Kidney glomerular epithelial cell (primary cell): ENCODE results near the gene RAB28.

Source experiments
- DNase-seq: peaks from one replicate; lab custom pipeline; 2025; lab: John Stamatoyannopoulos, UW

RAB28 gene

DNA sequence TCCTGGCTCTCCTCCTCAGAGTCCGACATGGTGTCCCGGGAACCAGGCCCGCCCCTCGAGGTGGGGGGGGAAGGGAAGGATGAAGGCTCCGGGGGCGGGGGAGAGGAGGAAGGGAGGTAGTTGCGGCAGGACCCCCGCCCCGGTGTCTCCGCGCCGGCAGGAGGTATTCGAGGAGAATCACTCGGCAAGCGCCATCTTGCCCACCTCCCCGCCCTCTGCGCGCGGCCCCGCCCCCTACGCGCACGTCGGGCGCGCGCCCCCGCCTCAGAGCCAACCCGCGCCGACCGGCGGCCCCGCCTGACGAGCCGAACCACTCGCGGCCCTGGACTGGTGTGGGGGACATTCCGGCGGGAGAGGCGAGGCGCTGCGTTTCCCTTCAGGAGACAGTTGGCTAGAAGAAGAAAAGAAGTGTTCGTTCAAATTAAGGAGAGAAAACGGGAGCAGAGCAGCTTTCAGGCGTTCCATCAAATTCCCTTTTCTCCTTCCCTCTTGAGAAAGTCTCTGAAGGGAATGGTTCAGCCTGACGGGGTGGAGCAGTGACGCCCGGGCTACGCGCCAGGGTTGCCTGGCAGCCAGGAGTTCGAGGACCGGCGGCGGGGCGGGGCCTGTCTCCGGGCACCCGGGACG is at the start of gene RAB28:
Gene RAB28, minus strand, starts transcription at position 219 of the 627 bp plus-strand sequence.
- DNase-seq: peak; percentile 98

DNA sequence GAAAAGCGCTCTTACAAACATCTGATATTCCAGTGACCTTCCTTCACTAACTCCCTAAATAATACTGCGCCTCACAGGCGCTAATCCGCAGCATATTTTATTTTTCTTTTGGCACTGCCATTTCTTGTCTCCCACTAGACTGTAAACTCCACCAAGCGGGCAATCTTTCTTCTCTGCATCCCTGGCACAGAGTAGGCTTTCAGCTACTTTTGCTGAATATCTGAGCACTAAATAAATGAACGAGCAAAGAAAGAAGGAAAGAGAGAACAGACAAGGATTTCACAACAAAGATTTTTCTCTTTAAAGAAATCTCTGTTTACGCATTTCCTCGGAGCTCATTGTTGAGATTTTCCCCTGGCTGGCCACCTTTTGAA is 47.5 kb upstream of the RAB28 start:
- no peak for DNase-seq

DNA sequence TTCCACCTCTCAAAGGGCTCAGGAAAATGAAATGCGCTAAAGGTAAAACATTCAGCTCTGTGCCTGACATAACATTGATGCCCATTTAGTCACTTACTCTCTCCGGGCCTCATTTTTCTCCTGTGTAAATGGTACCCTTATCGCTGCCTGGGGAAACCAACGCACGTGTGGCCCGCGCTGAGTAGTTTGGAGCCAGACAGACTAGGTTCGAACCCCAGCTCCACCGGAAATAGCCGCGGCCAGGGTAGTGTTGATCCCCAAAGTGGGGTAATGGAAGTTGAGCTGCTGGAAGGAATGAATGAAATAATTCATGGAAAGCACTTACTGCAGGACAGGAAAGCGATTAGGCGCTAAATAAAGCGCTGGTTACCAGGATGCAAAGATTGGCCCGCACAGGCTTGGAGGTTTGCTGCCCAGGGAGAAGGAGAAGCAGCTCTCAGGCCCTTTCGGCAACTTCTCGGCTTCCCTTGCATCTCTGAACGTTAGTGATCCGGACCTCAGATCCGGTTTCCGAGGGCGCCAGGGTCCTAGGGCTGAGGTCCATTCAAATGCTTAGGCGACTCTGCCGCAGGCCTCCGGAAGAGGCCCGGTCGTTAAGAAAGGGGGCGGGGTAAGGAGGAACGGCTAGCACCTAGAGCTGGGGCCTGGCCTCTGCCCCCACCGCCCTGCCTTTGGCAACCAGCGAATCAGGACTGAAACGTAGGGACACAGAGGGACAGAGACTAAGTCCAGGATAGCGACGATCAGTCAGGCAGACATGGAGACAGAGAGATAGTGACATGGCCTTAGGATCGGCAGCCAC is 46.9 kb upstream of the RAB28 start:
- no peak for DNase-seq

DNA sequence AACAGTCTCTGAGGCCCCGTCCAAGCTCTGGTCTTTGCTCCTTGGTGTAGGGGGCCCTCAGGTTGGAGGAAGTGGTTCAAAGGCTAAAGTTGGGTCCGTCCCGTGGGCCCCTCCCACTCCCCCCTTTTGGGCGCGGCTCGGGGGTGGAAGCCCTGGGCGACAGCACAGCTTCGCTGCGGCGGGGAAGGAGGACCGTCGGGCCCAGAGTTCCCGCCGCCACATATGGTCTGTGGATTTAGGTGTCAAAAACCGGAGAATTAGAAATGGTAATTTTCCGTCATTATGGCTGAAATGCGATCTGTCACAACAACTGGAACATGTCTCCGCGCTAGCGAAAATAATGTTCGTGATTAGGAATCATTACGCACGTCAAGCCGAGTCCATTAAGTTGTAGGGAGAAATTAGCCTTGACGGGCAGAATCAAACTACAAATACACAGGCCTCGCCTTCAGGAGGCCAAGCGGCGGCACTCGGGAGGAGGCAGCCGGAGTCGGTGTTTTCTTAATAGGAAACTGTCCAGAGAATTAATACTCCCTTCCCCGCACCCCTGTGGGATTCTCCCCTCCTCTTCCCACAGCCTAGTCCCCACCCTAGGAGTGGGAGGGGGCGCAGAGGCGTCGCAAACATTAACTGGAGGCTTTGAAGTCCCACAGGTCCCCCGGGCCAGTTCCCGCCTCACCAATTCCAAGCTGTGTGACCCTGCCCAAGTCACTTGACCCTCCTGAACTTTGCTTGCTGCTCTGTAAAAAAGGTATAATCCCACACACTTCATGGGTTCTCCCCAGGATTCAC is 45.2 kb upstream of the RAB28 start:
- DNase-seq: no peak

DNA sequence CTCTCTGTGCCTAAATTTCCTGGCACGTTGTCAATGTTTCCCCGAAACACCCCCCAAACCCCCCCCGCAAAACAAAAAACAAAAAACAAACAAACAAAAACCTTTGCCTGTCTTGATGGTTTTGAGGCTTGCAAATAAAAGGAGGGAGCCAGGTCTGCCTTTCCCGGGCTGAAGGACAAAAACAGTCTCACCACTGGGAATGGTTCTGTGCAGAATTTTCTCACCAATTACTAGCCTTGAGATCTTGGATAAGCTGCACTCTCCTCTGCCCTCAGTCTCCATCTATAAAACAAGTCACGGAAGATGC is 44.6 kb upstream of the RAB28 start:
- DNase-seq: no peak

DNA sequence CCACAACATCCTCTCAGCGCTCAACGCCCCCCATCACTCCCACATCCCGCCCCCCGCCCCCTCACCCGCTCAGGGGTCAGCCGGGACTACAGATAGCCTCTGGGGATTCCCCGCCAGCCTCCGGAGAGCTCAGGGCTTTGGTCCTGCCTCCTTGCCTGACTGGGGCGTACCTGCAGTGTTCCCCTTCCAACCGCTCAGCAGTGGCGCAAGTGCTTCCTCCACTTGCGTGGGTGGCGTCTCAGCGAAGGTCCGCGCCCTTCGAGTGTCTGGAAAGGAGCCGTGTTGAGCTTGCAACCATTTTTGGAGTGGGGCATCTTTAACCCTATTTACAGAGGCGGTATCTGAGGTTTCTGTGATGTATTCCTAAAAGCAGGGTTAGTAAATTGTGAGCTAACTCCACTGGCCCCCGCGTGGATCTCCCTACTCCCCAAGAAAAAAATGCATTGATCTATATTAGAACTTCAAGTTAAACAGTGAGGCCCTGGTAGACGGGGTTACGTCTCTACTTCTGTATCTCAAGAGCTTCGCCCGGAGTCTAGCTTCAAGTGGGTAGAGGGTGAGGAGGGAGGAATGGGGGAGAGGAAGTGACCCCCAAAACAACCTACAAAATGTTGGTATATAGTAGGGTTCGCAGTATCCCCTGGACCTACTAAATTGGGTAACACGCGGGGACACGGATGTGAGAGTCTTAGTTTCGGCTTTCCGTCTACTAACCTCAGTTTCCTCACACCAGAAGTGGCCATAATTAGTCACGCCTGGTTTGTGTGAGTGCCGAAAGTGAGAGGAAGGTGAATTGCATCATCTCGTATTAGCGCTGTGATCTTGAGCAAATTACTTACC is 44.1 kb upstream of the RAB28 start:
- DNase-seq: no peak

DNA sequence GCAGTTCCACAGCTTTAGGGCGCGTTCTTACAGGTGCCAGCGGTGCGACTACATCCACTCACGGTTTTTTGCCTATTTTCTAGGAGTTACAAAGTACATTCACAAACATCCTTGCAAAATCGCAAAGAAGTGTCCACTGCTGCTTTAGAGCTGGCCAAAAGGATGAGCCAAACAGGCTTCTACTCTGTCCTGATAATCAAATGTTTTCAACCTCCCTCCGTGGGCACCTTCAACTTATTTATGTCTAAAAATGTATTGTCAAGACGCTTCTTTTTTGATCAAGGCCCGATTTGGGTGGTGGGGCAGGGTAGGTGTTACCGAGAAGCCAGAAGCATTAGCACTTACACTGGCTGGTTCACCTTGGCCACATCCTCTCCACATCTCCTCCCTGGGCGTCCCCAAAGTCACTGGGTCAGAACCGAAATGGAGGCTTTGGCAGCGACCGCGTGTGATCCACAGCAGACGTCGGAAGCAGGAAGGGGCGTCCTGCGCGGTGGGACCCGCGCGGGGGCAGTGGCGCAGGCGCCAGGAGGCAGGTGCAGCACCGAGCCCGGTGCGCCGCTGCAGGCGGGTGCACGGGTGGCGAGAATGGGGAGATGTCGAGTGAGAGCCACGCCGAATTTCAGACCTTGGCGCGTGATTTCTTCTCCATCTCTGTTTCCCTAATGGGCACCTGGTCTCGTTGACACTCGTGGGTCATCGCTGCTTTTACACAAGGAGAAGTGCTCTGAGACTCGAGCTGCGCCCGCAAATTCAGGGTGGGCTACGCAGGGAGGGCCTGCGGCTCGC is 43.2 kb upstream of the RAB28 start:
- DNase-seq: no peak

DNA sequence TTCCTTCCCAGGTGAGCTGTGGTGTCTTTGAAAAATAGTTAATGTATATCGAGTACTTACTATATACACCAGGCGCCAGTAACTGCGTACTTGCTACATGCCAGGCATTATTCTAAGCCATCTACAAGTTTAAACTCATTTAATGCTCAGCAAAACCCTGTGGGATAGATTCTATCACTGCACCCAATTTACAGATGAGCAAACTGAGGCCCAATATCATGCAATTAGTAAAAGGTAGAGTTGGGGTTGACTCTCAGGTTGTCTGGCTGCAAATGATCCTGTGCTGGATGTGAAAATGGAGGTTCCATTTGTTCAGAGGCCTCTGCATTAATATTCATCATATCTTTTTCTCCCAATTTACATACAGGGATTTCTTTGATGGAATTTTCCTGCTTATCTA is 42.5 kb upstream of the RAB28 start:
- DNase-seq: no peak

DNA sequence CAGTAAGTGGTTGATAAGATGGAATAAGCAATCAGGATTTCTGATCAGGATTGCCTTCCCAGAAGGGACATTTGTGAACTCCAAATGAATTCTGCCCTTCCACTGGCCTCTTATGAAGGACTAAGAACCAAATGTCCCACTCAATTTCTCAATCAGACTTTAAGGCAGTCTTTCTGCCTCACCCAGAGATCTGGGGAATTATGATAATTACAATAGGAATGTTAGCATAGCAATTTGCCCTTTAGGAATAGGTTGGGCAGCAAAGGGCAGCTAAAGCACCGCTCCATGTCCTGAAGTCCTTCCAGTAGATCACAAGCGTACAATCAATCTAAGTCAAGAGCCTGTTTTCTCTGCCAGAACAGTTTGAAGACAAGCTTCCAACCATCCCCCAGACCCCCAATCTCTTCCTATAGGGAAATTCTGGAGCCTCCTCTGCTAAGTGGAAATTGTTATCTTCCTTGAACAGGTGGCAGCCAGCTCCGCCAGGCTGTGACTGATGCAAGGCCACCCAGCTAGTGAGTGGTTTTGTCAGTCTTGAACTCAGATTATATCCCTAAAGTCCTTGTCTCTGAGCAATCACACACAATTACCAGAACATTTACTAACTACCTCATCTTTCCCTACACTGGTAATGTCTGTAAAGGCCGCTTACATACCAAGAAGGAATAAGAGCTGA is 41.6 kb upstream of the RAB28 start:
- no peak for DNase-seq

DNA sequence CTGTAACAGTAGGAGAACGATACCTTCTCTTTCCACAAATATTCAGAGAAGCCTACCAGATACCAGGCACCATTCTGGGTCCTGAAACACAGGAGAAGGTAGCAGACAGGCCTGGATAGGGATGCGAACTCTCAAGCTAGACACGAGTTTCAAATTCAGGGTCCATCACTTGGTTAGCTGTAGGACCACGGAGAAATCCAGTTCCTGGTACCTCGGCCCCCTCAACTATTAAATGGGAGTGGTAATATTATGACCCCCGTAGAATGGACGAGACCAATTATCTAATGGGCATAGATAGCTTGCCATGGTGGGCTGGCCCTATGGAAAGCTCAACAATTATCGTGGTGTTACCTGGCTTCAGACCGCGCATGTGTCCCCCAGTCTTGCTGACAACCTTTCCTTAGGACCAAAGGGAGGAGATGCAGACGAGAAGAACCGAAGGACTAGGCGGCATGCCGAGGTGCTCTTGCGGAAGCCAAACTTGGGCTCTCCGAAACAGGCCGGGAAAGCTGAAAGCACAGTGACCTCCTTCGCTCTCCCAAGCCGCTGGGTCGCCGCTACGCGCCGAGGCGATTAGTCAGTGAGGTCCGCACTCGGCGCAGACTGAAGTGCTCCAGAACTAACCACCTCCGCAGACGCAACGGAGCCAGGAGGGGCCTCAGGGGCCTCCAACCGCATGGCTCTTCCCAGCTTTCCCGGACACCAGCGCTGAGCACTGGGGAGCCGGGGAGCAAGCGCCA is 40.5 kb upstream of the RAB28 start:
- DNase-seq: no peak

DNA sequence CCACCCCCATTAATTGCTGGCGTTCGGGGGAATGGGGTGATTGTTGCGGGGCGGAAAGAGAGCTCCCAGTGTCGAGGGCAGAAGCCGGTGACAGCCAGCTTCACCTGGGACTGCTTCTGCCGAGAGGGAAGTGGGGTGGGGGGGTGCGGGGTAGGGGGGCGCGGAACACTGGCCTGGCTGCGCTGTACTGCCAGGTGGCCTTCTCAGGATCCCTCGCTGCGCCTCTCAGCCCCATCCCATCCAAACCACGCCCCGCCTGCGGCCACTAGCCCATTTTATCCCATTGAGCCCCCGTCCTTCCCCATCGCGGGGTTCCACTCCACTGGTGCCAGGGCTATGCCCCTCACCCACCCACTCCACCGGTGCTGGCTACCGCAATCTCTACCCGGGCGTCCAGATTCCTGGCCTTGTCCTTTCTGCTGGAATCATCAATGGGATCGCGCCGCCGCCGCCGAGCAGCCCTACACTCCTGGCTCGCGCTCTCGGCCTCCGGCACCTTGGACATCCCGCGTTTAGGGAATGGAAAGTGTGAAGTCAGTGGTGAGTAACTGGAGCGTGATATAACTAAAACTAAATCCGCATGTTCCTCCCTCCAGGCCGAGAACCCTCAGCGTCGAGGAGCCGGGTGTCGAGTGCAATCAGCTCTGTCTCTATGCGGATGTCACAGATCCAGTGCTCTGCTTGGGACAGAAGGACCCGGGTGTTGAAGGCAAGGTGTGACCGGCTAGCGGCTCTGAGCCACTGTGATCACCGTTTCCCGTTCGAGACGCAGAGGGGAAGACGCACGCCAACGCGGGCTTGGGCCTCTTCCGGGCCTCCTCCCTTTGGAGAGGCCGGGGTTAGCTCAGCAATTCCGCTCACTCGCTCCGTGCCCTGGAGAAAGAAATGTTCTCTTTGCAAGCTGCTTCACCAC is 39.7 kb upstream of the RAB28 start:
- DNase-seq: no peak

DNA sequence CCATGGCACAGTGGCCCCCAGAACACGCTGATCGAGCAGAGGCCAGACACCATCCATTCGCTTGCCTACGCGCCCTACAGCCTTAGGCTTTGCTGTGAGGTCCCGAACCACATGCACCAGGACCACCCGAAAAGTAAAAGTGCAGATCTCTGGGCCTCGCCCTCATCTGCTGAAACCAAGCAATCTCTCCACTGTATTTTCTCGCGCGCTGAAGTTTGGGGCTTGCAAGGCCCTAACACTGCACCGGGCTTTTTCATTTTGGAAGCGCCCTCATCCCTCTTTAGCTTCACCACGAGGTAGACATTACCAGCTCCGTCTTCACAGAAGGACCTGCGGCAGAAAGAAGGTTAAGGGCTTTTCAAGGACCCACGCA is 39.0 kb upstream of the RAB28 start:
- DNase-seq: no peak

DNA sequence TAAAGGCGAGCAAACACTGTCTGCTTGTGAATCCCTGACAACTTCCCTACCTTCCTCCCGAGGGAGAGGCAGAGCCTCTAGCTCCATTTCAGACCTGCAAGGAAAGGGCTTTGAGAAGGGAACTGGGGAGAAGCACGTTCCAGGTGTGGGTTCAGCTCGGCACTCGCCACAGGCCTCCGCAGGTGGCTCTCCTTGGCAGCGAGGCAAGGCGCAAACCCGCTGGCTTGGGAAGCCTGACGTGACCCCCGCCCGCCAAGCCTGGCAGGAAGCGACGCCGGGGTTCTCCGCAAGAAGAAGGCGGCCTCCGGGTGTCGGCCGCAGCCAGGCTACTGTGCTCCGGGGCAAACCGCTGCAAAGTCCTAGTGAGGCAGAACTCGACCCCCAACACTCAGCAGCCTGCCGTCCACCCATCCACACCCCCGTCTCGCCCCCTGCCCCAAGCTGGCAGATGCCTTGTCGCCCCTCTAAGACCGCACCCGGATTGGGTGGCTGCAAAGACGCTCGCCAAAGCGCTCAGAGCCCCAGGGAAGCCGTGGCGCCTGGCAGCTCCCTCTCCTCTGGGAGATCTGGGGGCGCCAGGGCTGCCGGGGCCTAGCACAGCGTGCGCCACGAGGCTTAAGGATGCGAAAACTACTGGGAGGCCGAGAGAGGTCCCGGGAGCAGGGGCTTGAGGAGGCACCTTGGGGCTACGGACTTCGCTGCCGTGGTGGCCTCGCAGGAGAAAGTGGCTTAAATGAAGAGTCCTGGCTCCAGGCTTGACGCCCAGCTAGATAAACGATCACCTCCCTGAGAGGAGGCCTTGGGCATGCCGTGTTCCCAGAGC is 38.4 kb upstream of the RAB28 start:
- DNase-seq: no peak

DNA sequence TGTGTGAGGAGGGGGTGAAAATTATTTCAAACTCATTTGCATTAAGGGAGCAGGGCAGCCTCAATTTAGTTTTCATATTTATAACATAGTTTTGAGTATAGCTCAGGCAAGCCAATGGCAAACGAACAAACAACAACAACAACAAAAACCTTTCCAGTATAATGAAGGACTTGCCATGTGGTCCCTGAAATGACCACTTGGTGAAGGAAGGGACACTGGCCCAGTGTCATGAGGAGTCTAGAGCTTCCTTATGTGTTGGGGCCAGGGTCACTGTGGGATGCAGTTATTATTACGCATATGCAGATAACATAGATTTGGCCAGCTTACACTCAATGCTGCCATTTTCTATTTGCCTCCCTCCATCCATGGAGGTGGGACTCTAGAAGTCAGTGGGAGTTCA is 36.9 kb upstream of the RAB28 start:
- DNase-seq: no peak

DNA sequence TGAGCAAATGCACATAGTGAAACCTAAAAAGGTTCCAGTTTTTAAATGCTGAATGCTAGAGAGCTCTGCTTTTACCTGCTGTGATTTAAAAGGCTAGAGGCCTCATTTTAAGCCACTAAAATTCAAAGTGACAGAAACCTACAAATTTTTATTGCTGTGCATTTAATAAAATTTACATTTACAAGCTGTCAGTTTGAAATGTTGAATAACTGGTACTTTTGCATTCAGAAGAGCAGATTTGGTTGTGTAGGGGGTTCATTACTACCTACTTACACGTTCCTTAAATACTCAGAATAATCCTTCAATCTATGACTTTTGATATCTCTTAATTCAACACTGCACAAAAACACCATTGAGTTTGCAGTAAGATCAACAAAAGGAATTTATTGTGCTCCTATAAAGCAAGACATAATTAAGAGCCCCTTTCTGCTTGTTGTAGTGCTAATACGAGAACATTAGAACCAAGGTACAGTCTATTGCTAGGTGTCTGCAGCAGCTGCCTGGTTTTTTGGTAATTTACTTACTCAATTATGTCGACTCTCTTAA is 32.2 kb upstream of the RAB28 start:
- no peak for DNase-seq

DNA sequence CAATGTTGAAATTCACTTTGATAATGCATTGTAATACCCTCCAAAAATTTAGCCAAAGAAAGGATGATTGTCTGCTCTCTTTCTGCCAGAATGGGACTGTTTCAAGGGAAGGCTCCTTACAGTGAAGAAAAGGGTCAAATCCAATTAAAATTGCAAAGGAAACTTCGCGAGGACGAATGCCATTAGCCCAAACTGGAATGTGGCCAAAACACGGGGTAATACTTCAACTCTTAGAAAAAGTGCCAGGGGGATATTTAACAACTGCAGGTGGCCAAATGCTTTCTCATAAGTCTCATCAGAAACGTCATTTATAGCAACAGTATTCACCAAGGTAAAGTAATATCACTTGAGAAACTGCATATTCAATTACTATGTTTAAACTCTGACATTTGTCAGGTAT is 31.1 kb upstream of the RAB28 start:
- DNase-seq: no peak

DNA sequence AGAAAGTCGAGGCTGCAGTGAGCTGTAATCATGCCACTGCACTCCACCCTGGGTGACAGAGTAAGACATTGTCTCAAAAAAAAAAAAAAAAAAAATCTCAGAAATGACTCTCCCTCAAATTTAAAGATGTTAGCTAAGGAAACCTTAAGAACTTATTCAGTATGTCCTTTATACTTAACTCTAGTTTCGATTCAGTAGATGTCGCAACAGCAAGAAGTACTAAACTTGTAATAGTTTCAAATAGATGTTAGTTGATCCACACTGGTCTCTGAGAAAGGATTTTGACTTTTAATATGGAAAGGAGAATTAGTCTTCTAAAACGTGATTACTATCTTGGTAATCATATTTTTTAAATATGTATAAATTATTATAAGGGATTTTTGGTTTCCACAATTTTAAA is 30.6 kb upstream of the RAB28 start:
- no peak for DNase-seq

DNA sequence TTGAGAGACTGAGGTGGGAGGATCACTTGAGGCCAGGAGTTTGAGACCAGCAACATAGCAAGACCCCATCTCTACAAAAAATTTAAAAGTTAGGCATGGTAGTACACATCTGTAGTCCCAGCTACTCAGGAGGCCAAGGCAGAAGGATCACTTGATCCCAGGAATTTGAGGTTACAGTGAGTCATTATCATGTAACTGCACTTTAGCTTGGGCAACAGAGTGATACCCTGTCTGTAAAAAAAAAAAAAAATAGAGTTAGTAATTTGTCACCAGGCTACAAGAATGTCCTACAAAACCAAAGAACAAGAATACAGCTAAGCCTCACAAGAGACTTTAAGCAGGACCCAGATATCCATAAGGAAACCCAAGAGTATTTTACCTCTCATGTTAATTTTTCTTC is 27.0 kb upstream of the RAB28 start:
- DNase-seq: no peak
